Measurements from ENCODE around the gene TEX50. TPM values are rescaled to one million over a fixed set of nuclear protein-coding genes. Genes with fewer than 3 reads are reported as not detected.
"Not testable (repeated sequence)": the region's sequence is repeated elsewhere in the genome, so short reads cannot be mapped to it uniquely, and the experiment has no call there.

The TEX50 gene
- total RNA-seq: not detected

GRCh38 chr1:173635116-173635515 is at the start of gene TEX50:
Gene TEX50 (plus strand): TSS chr1:173635338. CDS start chr1:173635522, 184 bp downstream.
- no peaks in the 10 kb centered on the region for H3K27me3 ChIP-seq (ENCODE audit: insufficient read depth, low read length)
- H3K4me3 ChIP-seq (ENCODE audit: low read length): no peak within 1 kb of the TSS

GRCh38 chr1:173590557-173590956 is 44.6 kb upstream of the TEX50 start:
- H3K4me1 ChIP-seq (ENCODE audit: insufficient read depth, low read length): no peaks in the 10 kb centered on the region
- H3K27me3 ChIP-seq (ENCODE audit: insufficient read depth, low read length): no peaks in the 10 kb centered on the region
- no peak overlapping the region for H3K4me3 ChIP-seq (ENCODE audit: low read length)

More at GRCh38 chr1:173635116-173635515, at the start of gene TEX50:
- Histone ChIP-seq H3K4me1 (ENCODE audit: insufficient read depth, low read length) (no peaks in the 10 kb centered on the region), H3K9me3 (ENCODE audit: low read depth, low read length) (no peaks in the 10 kb centered on the region)

GRCh38 chr1:173591138-173591537 is 44.0 kb upstream of the TEX50 start:
- H3K4me1 ChIP-seq (ENCODE audit: insufficient read depth, low read length); H3K27me3 ChIP-seq (ENCODE audit: insufficient read depth, low read length); H3K9me3 ChIP-seq (ENCODE audit: low read depth, low read length); H3K4me3 ChIP-seq (ENCODE audit: low read length): not testable (repeated sequence)

More at GRCh38 chr1:173590557-173590956, 44.6 kb upstream of the TEX50 start:
- H3K9me3 ChIP-seq (ENCODE audit: low read depth, low read length): no peaks in the 10 kb centered on the region

GRCh38 chr1:173596097-173596825 is 38.9 kb upstream of the TEX50 start:
- Histone ChIP-seq H3K9me3 (ENCODE audit: low read depth, low read length) (no peaks in the 10 kb centered on the region), H3K4me1 (ENCODE audit: insufficient read depth, low read length) (no peaks in the 10 kb centered on the region), H3K27me3 (ENCODE audit: insufficient read depth, low read length) (no peaks in the 10 kb centered on the region), H3K4me3 (ENCODE audit: low read length) (no peak overlapping the region)

GRCh38 chr1:173601588-173601987 is 33.5 kb upstream of the TEX50 start:
- H3K4me1 ChIP-seq (ENCODE audit: insufficient read depth, low read length): no peaks in the 10 kb centered on the region
- H3K27me3 ChIP-seq (ENCODE audit: insufficient read depth, low read length): no peaks in the 10 kb centered on the region
- no peaks in the 10 kb centered on the region for H3K9me3 ChIP-seq (ENCODE audit: low read depth, low read length)
- no peak overlapping the region for H3K4me3 ChIP-seq (ENCODE audit: low read length)

- no peak within 1 kb of the TSS for H3K4me3 ChIP-seq (ENCODE audit: low read length)
- H3K4me1 ChIP-seq (ENCODE audit: insufficient read depth, low read length): no peaks in the 10 kb centered on the region
Observed at GRCh38 chr1:173603056-173603591, 32.0 kb upstream of the TEX50 start, which contains the start of gene SLC9C2. Gene SLC9C2 (minus strand): TSS chr1:173603072. CDS start chr1:173601776, 1,296 bp downstream.

GRCh38 chr1:173608503-173609216 is 26.5 kb upstream of the TEX50 start:
- Histone ChIP-seq H3K9me3 (ENCODE audit: low read depth, low read length) (no peaks in the 10 kb centered on the region), H3K4me3 (ENCODE audit: low read length) (no peak overlapping the region), H3K27me3 (ENCODE audit: insufficient read depth, low read length) (no peaks in the 10 kb centered on the region), H3K4me1 (ENCODE audit: insufficient read depth, low read length) (no peaks in the 10 kb centered on the region)

More at GRCh38 chr1:173603056-173603591, 32.0 kb upstream of the TEX50 start, which contains the start of gene SLC9C2:
- Histone ChIP-seq H3K9me3 (ENCODE audit: low read depth, low read length) (no peaks in the 10 kb centered on the region), H3K27me3 (ENCODE audit: insufficient read depth, low read length) (no peaks in the 10 kb centered on the region)

GRCh38 chr1:173613086-173613485 is 22.1 kb upstream of the TEX50 start:
- H3K27me3 ChIP-seq (ENCODE audit: insufficient read depth, low read length); H3K4me1 ChIP-seq (ENCODE audit: insufficient read depth, low read length); H3K9me3 ChIP-seq (ENCODE audit: low read depth, low read length): not testable (repeated sequence)

GRCh38 chr1:173616859-173617258 is 18.3 kb upstream of the TEX50 start:
- H3K9me3 ChIP-seq (ENCODE audit: low read depth, low read length): peaks cover 14% of the 10 kb centered on the region
- H3K4me1 ChIP-seq (ENCODE audit: insufficient read depth, low read length): no peaks in the 10 kb centered on the region
- no peaks in the 10 kb centered on the region for H3K27me3 ChIP-seq (ENCODE audit: insufficient read depth, low read length)
- H3K4me3 ChIP-seq (ENCODE audit: low read length): no peak overlapping the region

More at GRCh38 chr1:173613086-173613485, 22.1 kb upstream of the TEX50 start:
- not testable (repeated sequence) for H3K4me3 ChIP-seq (ENCODE audit: low read length)

- no peaks in the 10 kb centered on the region for H3K9me3 ChIP-seq (ENCODE audit: low read depth, low read length)
- H3K4me3 ChIP-seq (ENCODE audit: low read length): no peak overlapping the region
- H3K4me1 ChIP-seq (ENCODE audit: insufficient read depth, low read length): no peaks in the 10 kb centered on the region
- H3K27me3 ChIP-seq (ENCODE audit: insufficient read depth, low read length): no peaks in the 10 kb centered on the region
Observed at GRCh38 chr1:173627269-173627668, 7.9 kb upstream of the TEX50 start.

- Histone ChIP-seq H3K4me3 (ENCODE audit: low read length) (no peak overlapping the region), H3K27me3 (ENCODE audit: insufficient read depth, low read length) (no peaks in the 10 kb centered on the region), H3K4me1 (ENCODE audit: insufficient read depth, low read length) (no peaks in the 10 kb centered on the region), H3K9me3 (ENCODE audit: low read depth, low read length) (no peaks in the 10 kb centered on the region)
Observed at GRCh38 chr1:173628888-173629287, 6.2 kb upstream of the TEX50 start.

GRCh38 chr1:173637236-173638042 is 2.3 kb downstream of the TEX50 start:
- not testable (repeated sequence) for H3K4me3 ChIP-seq (ENCODE audit: low read length); H3K27me3 ChIP-seq (ENCODE audit: insufficient read depth, low read length); H3K4me1 ChIP-seq (ENCODE audit: insufficient read depth, low read length); H3K9me3 ChIP-seq (ENCODE audit: low read depth, low read length)

- H3K27me3 ChIP-seq (ENCODE audit: insufficient read depth, low read length): no peaks in the 10 kb centered on the region
- H3K4me3 ChIP-seq (ENCODE audit: low read length): no peak overlapping the region
- no peaks in the 10 kb centered on the region for H3K4me1 ChIP-seq (ENCODE audit: insufficient read depth, low read length)
- no peaks in the 10 kb centered on the region for H3K9me3 ChIP-seq (ENCODE audit: low read depth, low read length)
Observed at GRCh38 chr1:173638043-173639021, 3.2 kb downstream of the TEX50 start.

- Histone ChIP-seq H3K4me1 (ENCODE audit: insufficient read depth, low read length) (no peaks in the 10 kb centered on the region), H3K27me3 (ENCODE audit: insufficient read depth, low read length) (no peaks in the 10 kb centered on the region), H3K9me3 (ENCODE audit: low read depth, low read length) (no peaks in the 10 kb centered on the region), H3K4me3 (ENCODE audit: low read length) (no peak overlapping the region)
Observed at GRCh38 chr1:173639102-173639501, 4.0 kb downstream of the TEX50 start.

All from mononuclear cell (primary cell).